DMS 273 treated with DMSO at 0.1 percent for 48 hours (cell line): ENCODE data around the gene ADGRB2.

Experiments used
- DNase-seq: peaks from one replicate; lab custom pipeline; 2025; lab: John Stamatoyannopoulos, UW

Gene ADGRB2, protein sequence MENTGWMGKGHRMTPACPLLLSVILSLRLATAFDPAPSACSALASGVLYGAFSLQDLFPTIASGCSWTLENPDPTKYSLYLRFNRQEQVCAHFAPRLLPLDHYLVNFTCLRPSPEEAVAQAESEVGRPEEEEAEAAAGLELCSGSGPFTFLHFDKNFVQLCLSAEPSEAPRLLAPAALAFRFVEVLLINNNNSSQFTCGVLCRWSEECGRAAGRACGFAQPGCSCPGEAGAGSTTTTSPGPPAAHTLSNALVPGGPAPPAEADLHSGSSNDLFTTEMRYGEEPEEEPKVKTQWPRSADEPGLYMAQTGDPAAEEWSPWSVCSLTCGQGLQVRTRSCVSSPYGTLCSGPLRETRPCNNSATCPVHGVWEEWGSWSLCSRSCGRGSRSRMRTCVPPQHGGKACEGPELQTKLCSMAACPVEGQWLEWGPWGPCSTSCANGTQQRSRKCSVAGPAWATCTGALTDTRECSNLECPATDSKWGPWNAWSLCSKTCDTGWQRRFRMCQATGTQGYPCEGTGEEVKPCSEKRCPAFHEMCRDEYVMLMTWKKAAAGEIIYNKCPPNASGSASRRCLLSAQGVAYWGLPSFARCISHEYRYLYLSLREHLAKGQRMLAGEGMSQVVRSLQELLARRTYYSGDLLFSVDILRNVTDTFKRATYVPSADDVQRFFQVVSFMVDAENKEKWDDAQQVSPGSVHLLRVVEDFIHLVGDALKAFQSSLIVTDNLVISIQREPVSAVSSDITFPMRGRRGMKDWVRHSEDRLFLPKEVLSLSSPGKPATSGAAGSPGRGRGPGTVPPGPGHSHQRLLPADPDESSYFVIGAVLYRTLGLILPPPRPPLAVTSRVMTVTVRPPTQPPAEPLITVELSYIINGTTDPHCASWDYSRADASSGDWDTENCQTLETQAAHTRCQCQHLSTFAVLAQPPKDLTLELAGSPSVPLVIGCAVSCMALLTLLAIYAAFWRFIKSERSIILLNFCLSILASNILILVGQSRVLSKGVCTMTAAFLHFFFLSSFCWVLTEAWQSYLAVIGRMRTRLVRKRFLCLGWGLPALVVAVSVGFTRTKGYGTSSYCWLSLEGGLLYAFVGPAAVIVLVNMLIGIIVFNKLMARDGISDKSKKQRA (N-terminal part only)

DNA sequence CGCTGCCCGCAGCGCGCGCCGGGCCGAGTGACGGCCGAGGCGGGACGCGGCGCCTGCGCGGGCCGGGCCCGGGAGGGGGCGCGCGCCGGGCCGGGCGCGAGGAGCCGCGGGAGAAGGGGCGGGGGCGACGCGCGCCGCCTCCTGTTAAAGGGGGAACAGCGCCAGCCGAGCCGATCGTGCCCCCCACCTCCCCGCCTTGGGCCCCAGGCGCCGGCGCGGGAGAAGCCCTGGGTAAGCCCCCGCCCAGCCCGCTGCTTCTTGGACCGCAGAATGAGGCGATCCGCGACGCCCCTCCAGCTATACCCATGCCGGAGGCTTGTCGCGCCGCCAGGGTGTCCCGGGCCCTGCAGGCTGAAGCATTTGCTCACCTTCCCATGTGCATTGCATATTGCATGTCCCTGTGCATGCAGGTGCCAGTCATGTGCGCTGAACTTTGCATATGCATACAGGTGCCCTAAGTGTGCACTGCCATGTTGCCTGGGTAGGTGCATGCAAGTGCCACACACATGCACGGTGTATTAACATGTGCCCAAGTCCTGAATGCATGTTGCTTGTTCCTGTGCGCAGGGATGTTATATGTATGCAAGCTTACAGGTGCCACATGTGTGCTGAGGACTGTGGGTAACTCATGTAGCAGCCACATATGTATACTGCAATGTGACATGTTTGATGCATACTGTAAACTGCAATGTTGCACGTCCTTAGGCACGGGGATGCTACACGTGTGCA is at the start of gene ADGRB2:
ADGRB2 (minus strand) TSS at position 29 of the 729 bp plus-strand sequence. CDS start 7,119 bp downstream, outside the sequence.
- DNase-seq = no peak

DNA sequence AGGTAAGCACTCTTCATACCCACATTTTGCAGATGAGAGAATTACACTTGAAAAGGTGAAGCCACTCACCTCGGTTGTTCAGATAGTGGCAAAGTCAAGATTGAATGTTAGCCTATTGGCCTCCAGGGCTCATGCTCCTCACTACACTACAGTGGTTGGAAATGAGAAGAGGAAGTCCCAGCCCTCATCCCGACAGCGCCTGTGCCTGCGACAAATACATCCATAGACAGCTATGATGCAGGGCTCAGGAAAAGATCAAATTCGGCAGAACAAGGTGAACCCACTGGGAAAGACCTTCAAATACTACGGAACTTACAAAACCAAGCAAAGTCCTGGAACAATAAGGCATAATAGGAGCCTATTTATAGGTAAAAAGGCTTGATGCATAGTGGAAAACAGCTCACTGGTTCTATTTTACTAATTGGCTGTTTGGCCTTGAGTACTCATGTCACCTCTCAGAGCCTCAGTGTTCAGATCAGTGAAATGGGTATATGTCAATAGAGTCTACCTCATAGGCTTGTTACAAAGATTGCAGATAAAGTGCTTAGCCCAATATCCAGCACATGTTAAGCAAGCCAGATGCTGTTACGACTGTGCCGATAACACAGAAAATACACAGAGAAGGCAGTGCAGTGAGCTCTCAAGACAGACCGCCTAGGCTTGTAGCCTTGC is 48.2 kb upstream of the ADGRB2 start:
- no peak for DNase-seq

- no peak for DNase-seq
Measured at GRCh38 chr1:31811605-31812004, 47.5 kb upstream of the ADGRB2 start.

DNA sequence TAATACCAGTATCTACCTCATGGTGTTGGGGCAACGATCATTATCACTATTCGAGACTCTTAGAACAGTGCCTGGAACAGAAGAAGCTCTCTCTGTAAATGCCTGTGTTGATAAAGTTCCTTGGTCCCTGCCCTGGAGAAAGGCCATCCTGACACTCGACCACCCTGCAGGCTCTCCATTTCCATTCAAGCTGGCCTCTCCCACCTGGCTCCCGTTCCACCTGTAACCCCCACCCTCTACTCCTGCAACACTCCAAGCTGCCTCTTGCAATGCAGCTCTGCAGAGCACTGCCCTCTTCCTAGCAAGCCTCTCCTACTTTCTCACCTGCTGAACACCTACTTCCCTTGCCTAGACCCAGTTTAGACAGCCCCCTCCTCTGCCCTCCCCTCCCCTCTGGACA is 45.6 kb upstream of the ADGRB2 start:
- DNase-seq = no peak

- no peak for DNase-seq
Measured at GRCh38 chr1:31807273-31808048, 43.3 kb upstream of the ADGRB2 start.

DNA sequence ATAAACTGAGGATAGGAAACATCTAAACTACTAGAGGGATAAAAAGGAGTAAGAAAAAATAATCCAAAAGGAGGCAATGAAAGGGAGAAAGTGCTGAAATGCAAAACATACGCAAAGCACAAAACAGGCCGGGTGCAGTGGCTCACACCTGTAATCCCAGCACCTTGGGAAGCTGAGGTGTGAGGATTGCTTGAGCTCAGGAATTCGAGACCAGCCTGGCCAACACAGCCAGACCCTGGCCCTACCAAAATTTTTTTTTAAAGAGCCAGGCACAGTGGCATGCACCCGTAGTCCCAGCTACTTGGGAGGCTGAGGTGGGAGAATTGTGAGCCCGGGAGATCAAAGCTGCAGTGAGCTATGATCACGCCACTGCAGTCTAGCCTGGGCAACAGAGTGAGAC is 41.2 kb upstream of the ADGRB2 start:
- DNase-seq = no peak

GRCh38 chr1:31804098-31804497 is 40.0 kb upstream of the ADGRB2 start:
- DNase-seq = no peak

DNA sequence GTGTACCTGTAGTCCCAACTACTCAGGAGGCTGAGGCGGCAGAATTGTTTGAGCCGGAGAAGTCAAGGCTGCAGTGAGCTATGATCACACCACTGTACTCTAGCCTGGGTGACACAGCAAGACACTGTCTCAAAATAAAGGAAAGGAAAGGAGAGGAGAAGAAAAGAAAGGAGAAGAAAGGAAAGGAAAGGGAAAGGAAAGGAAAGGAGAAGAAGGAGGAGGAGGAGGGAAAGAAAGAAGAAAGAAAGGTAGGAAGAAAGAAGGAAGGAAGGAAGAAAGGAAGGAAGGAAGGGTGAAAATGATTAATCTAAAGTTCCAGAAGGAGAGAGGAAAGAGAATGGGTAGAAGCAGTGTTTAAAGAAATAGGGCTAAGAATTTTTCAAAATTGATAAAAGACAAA is 39.5 kb upstream of the ADGRB2 start:
- DNase-seq = no peak

DNA sequence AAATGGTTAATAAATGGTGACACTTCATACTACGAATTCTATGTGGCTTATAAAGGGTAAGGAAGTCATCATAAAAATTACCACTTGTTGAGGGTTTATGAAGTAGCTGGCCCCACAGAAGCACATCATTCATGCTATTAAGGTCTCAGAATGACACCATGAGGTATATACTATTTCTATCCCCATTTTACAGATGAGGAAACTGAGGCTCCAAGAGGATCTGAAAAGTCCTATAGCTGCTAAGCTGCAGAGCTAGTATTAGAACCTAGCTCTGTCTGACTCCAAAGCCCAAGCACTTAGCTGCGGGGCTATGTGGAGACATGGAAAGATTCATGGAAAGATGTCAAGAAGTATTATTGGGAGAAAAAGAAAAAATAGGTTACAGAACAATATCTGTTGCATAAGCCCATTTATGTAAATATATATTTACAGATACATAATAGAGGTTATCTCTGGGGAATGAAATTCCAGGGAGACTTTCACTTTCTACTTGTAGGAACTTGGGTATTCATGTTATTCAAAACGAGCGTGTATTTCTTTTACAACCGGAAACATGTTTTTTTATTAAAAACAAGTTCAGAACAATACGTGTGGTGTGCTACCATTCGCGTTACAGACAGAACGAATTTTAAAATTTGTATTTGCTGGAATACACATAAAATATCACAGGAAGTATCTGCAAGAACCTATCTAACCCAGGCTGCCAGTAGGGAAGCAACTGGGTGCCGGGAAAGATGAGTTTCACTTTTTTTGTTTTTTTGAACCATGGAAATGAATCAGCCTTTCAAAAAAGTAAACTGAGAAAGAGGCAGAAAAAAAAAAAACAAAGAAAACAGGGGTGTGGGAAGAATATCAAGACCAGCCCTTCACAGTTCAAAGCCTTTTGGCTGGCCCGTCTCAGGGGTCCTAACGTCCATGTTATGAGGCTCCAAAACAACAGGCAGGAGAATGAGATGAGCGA is 38.3 kb upstream of the ADGRB2 start:
- DNase-seq = no peak

DNA sequence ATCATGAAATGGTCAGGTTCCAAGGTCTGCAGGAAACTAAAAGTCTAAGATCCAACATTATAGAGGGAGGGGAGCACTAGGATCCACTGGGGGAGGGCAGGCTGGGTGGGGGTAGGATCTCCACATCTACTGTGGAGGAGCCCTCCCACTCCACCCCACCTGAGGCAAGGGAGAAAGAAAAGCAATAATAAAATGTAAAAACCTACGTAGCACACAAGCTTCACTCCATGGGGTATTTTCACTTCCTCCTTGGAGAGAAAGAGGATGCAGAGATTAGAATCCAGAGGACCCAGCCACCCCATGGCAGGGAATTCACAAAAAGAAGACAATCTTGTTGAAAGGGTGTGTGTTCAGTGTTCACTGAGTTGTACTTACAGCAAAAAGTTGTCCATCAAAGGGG is 37.3 kb upstream of the ADGRB2 start:
- no peak for DNase-seq

GRCh38 chr1:31800674-31800967 is 36.5 kb upstream of the ADGRB2 start:
- DNase-seq = no peak

GRCh38 chr1:31799895-31800673 is 35.9 kb upstream of the ADGRB2 start:
- DNase-seq = no peak

DNA sequence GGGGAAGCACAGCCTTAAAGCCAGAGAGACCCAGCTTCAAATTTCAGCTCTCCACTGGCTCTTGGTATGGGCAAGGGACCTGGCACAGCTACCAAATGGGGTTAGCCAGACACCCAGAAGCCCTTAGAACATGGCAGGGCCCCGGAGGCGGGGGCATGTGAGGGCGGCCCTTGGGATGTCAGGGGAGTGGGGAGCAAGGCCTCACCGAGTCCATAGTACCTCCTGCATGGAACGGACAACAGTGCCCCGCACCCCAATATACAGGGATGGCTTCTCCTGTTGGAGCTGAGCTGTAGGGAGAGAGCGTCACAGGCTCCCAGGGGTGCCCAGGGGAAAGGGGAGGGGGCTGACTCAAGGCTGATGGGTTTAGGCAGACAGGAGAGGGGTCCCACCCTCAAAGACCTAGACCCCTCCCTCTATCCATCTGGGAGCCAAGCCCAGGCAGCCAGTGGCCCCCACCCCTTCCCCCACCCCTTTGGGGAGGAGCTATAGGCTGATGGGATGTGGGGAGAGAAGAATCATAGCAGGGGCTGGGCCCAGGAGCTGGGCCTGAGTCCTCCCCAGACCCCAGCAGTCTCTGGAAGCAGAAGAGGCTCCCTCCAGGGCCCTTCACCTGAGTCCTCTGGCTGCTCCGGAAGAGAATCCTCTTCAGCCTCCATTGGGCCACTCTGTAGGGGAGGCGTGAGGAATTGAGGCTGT is 35.2 kb upstream of the ADGRB2 start:
- DNase-seq = no peak

- no peak for DNase-seq
Measured at GRCh38 chr1:31798433-31799195, 34.5 kb upstream of the ADGRB2 start.

DNA sequence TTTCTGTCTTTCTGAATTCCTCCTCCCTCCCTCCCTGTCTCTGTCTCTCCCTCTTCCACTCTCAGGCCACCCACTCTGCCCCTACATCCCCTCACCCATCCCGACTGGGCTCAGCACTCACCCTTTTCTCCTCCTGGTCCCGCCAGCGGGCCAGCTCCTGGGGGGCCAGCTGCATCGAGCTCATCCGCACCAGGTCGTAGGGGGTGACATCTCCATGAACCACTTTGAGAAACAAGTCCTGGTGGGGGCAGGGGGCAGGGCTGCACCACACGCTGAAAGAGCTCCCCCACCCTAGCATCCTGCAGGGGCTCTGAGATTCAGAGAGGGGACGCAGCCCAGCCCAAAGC is 33.9 kb upstream of the ADGRB2 start:
- no peak for DNase-seq

DNA sequence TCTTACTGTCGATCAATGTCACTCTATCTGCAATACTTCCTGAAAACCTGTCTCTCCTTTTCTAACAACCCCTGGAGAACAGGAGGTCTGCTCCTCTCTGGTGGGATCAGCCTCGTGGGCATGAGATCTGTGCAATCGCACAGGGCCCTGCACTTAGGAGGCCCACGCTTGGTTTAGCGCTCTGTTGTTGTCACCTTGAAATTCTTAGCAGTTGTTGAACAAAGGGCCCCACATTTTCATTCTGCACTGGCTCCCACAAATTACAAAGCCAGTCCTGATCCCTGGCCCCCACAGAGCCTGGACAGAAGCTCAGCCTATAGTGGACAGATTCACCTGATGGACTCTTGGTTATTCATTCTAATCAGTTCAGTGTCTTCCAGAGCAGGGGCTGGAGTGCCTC is 33.1 kb upstream of the ADGRB2 start:
- DNase-seq = no peak

DNA sequence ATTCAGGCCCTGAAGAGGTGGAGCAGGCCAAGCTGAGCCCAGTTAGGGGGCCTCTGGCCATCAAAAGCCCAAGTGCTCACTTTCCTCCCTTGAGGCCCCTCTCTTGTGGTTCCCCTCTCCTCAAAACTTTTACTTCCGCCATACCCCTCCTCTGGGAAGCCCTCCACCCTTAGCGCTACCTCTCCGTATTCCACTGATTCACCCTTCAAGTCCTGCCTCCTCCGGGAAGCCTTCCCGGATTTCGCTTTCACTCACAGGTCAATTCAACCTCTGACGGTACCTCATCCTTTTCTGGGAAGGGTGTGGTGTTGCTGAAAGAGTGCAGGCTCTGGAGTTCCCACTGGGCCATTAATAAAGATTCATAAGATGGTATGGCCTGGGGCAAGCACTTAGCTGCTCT is 32.6 kb upstream of the ADGRB2 start:
- no peak for DNase-seq
